HepG2 (cell line): ENCODE results near the gene IRGQ. TPM values are rescaled to one million over a fixed set of nuclear protein-coding genes. Genes with fewer than 3 reads are reported as not detected.

Experiments used
- AKNA ChIP-seq: sonication (generic); formaldehyde crosslinking; IDR thresholded peaks from 2 replicates; pipeline ENCODE4 v1.4.0; 2020; ENCODE audit warnings: missing genetic modification reagents, borderline replicate concordance
- CREB1 ChIP-seq, 2 experiments: fragments of 450-650 bp in 1 of 2; IDR thresholded peaks; 2 replicates each; pipeline ENCODE4 v1.6.1; 2016 to 2017; ENCODE audit warnings: control low read depth in 1 of 2, mild to moderate bottlenecking in 1 of 2, missing compliant biosample characterization in 1 of 2, missing genetic modification characterization in 1 of 2
- HDAC2 ChIP-seq: sonication (generic); formaldehyde crosslinking; IDR thresholded peaks from 2 replicates; pipeline ENCODE4 v1.4.0; 2020; ENCODE audit warnings: missing genetic modification reagents
- HIC2 ChIP-seq: sonication (generic); formaldehyde crosslinking; IDR thresholded peaks from 2 replicates; pipeline ENCODE4 v1.9.0; 2022; ENCODE audit warnings: low read depth, missing genetic modification reagents
- JDP2 ChIP-seq: sonication (generic); formaldehyde crosslinking; IDR thresholded peaks from 2 replicates; pipeline ENCODE4 v1.8.1; 2022; ENCODE audit warnings: missing genetic modification reagents, borderline replicate concordance
- MAX ChIP-seq: IDR thresholded peaks from 2 replicates; pipeline ENCODE4 v1.6.1; 2012; ENCODE audit warnings: inconsistent platforms
- NFAT5 ChIP-seq: sonication (generic); formaldehyde crosslinking; IDR thresholded peaks from 2 replicates; pipeline ENCODE4 v1.4.0; 2020; ENCODE audit warnings: missing genetic modification reagents
- RCOR2 ChIP-seq: IDR thresholded peaks from 2 replicates; pipeline ENCODE4 v1.6.1; 2016; ENCODE audit warnings: missing biosample characterization, missing genetic modification reagents
- SMC3 ChIP-seq: IDR thresholded peaks from 2 replicates; pipeline ENCODE4 v1.6.1; 2011; ENCODE audit warnings: low read length, improper control_type of control experiment
- TRIM22 ChIP-seq: fragments of 450-650 bp; IDR thresholded peaks from 2 replicates; pipeline ENCODE4 v1.6.1; 2017
- WIZ ChIP-seq: sonication (generic); formaldehyde crosslinking; IDR thresholded peaks from 2 replicates; pipeline ENCODE4 v1.5.1; 2020; ENCODE audit warnings: mild to moderate bottlenecking, missing genetic modification reagents
- ZBTB7A ChIP-seq: sonication (generic); formaldehyde crosslinking; IDR thresholded peaks from 2 replicates; pipeline ENCODE4 v1.8.0; 2022; ENCODE audit warnings: mild to moderate bottlenecking, missing genetic modification reagents
- ZNF564 ChIP-seq: sonication (generic); formaldehyde crosslinking; IDR thresholded peaks from 2 replicates; pipeline ENCODE4 v1.8.1; 2023; ENCODE audit warnings: mild to moderate bottlenecking, missing genetic modification reagents
- polyA plus RNA-seq, 8 experiments: library from polyadenylated mRNA; depleted of rRNA in 3 of 8; stranded (reverse) in 7 of 8; unstranded in 1 of 8; fragments of >200 nt; fragmentation: Illumina TruSeq in 4 of 8; extraction: Trizol in 4 of 8; gene quantifications; 2 replicates each; pipeline versions ENCODE4 v1.2.1 to v1.2.3, GENCODE V29; 2011 to 2016; ENCODE audit warnings: low read depth in 4 of 8, missing spikeins in 1 of 8, mixed read lengths in 1 of 8; ENCODE audit not compliant: insufficient read depth in 1 of 8
- total RNA-seq, 5 experiments: library from RNA; depleted of rRNA; stranded (reverse); fragments of >200 nt; fragmentation: Illumina TruSeq; extraction: Trizol; gene quantifications; 2 replicates each; pipeline ENCODE4 v1.2.3, GENCODE V29; 2016; ENCODE audit warnings: low read depth in 1 of 5

The IRGQ gene
- total and polyA plus RNA-seq, 2 of the 13 experiments (the other 11 are each of a cell fraction or from before 2014, with no cell fraction given): 11.6 to 12.4 TPM

GRCh38 chr19:43619262-43620060 is 23.5 kb upstream of the IRGQ start, which contains the start of gene ZNF428 (continued):
- TF ChIP-seq NFAT5 (CRISPR knock-in tag) (peak; percentile 54), SMC3 (no peak), AKNA (CRISPR knock-in tag) (peak; percentile 90), RCOR2 (CRISPR knock-in tag) (0 out of 2 replicates have a peak, but pooled peaks have one; percentile 36), WIZ (peak; percentile 89; the same call in 1 of the 2 replicates), HIC2 (CRISPR knock-in tag) (peak; percentile 29; the same call in 1 of the 2 replicates), CREB1 (IDR thresholded peaks at IDR 0.05) (peak; percentile 3; the same call in 1 of the 2 replicates), CREB1 (CRISPR knock-in tag; IDR thresholded peaks at IDR 0.05) (no peak), ZBTB7A (CRISPR knock-in tag) (0 out of 2 replicates have a peak, but pooled peaks have one; percentile 14), ZNF564 (CRISPR knock-in tag) (peak; percentile 96), HDAC2 (no peak; the same call in 1 of the 2 replicates), JDP2 (CRISPR knock-in tag) (peak; percentile 71), MAX (peak; percentile 86), TRIM22 (no peak)
